Epithelial cell of proximal tubule (primary cell): ENCODE measurements around the gene EFCAB11. TPM values are rescaled to one million over a fixed set of nuclear protein-coding genes. Genes with fewer than 3 reads are reported as not detected.
"Not testable (repeated sequence)": the region's sequence is repeated elsewhere in the genome, so short reads cannot be mapped to it uniquely, and the experiment has no call there.

Experiments
- DNase-seq: peaks from one replicate; pipeline ENCODE4 v3.0.0-alpha.2; 2011; ENCODE audit warnings: low read depth
- H3K4me3 ChIP-seq: 2 replicates; pipeline ENCODE4 v1.5.1; 2011; ENCODE audit warnings: low read depth, mild to moderate bottlenecking, low read length
- total RNA-seq: library from RNA; depleted of rRNA; stranded (reverse); fragments of >200 nt; gene quantifications from 2 replicates; pipeline ENCODE4 v1.2.3, GENCODE V29; 2015
- TF ChIP-seq, protein P1 (sequence below): conservative IDR thresholded peaks from 2 replicates; pipeline ENCODE4 v1.5.1; 2012; ENCODE audit warnings: low read depth, mild to moderate bottlenecking, low read length

EFCAB11 gene
- total RNA-seq, 1 donor from 2014 or later: 17.4 TPM

DNA sequence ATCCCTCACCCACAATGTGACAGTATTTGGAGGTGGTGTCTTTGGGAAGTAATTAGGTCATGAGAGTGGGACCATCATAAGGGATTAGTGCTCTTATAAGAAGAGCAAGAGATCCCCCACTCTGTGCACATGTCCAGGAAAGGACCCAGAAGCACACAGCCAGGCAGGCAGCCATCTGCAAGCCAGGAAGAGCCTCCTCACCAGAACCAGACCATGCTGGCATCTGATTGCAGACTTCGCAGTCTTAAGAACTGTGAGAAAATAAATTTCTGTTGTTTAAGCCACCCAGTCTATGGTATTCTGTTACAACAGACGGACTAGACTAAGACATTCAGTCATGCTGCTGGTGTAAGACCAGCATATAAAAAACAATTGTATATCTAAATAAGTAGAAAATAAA is 69.8 kb downstream of the EFCAB11 start:
- H3K4me3 ChIP-seq: no peak overlapping the region
- no peak for DNase-seq
- TF ChIP-seq, protein P1, sequence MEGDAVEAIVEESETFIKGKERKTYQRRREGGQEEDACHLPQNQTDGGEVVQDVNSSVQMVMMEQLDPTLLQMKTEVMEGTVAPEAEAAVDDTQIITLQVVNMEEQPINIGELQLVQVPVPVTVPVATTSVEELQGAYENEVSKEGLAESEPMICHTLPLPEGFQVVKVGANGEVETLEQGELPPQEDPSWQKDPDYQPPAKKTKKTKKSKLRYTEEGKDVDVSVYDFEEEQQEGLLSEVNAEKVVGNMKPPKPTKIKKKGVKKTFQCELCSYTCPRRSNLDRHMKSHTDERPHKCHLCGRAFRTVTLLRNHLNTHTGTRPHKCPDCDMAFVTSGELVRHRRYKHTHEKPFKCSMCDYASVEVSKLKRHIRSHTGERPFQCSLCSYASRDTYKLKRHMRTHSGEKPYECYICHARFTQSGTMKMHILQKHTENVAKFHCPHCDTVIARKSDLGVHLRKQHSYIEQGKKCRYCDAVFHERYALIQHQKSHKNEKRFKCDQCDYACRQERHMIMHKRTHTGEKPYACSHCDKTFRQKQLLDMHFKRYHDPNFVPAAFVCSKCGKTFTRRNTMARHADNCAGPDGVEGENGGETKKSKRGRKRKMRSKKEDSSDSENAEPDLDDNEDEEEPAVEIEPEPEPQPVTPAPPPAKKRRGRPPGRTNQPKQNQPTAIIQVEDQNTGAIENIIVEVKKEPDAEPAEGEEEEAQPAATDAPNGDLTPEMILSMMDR: no peak

DNA sequence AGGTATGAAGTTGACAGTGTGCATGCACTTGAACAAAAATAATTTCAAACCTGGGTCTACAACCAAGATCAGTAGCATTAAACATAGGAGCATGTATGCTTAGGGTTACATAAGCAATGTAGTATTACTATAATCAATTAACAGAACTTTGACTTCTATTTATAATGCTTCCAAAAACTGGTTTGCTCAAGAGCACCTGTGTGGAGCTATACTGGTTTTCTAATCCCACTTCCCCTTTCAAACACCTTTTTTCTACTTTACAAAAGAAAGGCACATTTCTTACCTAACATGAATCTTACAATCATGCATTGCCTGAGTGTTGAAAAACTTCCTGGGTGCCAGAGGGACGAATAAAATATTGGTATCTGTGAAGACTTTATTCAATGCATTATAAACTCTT is 72.7 kb downstream of the EFCAB11 start:
- no peak overlapping the region for H3K4me3 ChIP-seq
- no peak for DNase-seq
- TF ChIP-seq, protein P1: no peak

DNA sequence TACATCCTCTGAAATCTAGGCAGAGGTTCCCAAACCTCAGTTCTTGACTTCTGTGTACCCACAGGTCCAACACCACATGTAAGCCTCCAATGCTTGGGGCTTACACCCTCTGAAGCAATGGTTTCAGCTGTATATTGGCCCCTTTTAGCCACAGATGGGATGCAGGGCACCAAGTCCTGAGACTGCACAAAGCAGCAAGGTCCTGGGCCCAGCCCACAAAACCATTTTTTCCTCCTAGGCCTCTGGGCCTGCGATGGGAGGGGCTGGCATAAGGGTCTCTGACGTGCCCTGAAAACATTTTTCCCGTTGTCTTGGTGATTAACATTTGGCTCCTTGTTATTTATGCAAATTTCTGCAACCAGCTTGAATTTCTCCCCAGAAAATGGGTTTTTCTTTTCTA is 80.4 kb downstream of the EFCAB11 start:
- not testable (repeated sequence) for H3K4me3 ChIP-seq, DNase-seq

DNA sequence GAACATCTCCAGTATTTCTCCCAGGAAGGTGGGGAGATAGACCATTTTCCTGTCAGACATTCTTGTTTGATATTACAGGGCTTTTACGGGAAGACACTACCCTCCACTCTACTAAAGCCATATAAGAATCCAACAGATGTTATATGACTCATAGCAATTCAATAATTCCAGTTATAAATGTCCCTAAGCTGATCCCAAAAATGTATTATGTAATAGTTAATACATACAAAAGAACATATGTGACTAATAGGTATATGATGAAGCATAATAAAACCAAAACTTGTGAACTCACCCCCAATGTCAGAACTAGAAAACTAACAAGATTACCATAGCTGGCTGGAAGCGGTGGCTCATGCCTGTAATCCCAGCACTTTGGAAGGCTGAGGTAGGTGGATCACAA is 84.2 kb downstream of the EFCAB11 start:
- DNase-seq: no peak
- no peak overlapping the region for H3K4me3 ChIP-seq
- TF ChIP-seq, protein P1: no peak

DNA sequence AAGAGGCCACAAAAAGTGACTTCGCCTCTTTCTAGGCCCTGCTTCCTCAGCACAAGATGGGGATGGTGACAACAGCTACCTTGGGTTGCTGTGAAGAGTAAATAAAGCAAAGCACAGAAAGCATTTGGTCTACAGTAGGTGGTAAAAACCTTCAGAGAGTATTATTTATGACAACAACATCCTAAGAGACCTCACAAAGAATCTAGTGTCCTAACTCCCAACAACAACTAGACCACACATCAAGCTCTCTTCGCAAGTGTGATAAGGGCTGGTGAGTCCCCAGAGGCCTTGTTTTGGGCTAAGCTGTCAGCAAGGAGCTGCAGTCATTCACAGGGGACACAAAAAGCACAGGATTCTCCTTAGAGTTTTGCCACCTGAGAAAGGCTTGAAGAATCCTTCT is 84.9 kb downstream of the EFCAB11 start:
- DNase-seq: no peak
- H3K4me3 ChIP-seq: no peak overlapping the region
- TF ChIP-seq, protein P1: no peak

DNA sequence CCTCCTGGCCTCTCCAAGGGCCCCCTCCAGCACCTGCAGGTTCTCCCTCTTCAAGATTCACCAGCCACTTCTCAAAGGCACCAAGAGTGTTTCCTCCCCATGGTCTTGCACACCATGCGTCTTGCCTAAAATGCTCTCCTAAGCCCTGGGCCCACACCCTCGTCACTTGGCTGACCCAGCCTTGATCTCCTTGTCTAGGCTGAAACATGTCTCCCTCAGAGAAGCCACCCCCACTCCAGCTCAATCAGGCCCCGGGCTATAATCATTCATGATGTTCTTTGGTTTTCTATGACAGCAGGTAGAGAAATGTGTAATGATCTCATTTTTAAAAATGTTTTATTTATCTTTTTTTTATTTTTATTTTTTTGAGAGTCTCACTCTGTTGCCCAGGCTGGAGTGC is 88.1 kb downstream of the EFCAB11 start:
- DNase-seq: no peak
- H3K4me3 ChIP-seq: no peak overlapping the region
- TF ChIP-seq, protein P1: no peak

DNA sequence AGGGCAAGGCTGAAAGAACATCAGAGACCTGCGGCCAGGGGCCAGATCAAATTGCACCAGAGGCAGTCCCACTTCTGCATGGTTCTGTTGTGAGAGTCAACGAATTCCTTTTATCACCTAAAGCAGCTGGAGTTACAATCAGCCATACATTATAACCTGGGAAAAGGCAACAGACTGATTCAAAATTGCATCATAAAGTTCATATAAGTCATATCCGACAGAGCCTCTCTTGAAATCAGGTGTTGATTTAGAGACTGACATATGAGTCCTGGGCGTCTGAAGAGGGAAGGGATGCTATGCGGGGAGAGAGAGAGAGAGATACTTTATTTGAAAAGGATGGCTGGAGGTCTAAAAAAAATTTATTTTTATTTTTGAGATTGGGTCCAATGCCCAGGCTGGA is 89.4 kb downstream of the EFCAB11 start:
- DNase-seq: no peak
- TF ChIP-seq, protein P1: no peak
- H3K4me3 ChIP-seq: no peak overlapping the region

DNA sequence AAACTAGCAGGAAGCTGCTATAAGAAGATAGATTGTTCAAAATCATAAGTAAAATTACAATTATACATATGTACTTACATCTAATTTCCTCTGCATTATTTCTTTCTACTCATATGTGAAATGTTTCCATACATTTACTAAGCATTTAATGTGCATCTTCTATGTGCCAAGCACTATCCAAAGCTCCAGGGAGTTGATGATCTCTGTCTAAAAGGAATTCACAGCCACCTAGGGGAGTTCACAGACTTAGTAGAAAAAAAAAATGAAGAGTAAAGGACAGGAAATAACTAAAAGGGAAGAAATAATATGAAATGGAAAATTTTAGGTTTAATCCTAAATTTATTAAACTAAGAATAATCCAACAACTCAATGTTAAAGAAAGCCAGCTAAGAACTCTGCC is 91.7 kb downstream of the EFCAB11 start:
- H3K4me3 ChIP-seq: no peak overlapping the region
- TF ChIP-seq, protein P1: no peak
- DNase-seq: no peak
